Muscle of leg (tissue), 11 donors: ENCODE data around the gene LRCH1. TPM values are rescaled to one million over a fixed set of nuclear protein-coding genes. Genes with fewer than 3 reads are reported as not detected.

Experiments
- DNase-seq: peaks from one replicate; pipeline ENCODE4 v3.0.0; 2013
- H3K27ac ChIP-seq: one replicate; pipeline ENCODE4 v1.5.1; 2013; ENCODE audit warnings: mild to moderate bottlenecking, low read length, control low read depth
- H3K27me3 ChIP-seq: one replicate; pipeline ENCODE4 v1.6.1; 2013; ENCODE audit warnings: low read length; ENCODE audit not compliant: control insufficient read depth, insufficient read depth
- H3K36me3 ChIP-seq: one replicate; pipeline ENCODE4 v1.6.1; 2013; ENCODE audit warnings: low read length; ENCODE audit not compliant: control insufficient read depth, insufficient read depth
- H3K4me1 ChIP-seq: one replicate; pipeline ENCODE4 v1.6.1; 2013; ENCODE audit warnings: low read length; ENCODE audit not compliant: control insufficient read depth, insufficient read depth
- H3K4me3 ChIP-seq: one replicate; pipeline ENCODE4 v1.5.1; 2013; ENCODE audit warnings: low read length, control low read depth
- H3K9me3 ChIP-seq: replicated peaks from 2 replicates; pipeline ENCODE4 v1.6.1; 2013; ENCODE audit warnings: low read depth, low read length; ENCODE audit not compliant: control insufficient read depth
- WGBS: methylation state at CpG from one replicate; pipeline ENCODE4 v1.1.5; 2013; ENCODE audit warnings: missing lambda C conversion rate; ENCODE audit not compliant: insufficient coverage; 5-methylcytosine and 5-hydroxymethylcytosine counted together
- polyA plus RNA-seq, 8 donors: library from polyadenylated mRNA; unstranded; fragments of 120-200 nt; gene quantifications; one replicate each; pipeline versions ENCODE4 v1.2.1 to v1.2.3, GENCODE V29; 2013; ENCODE audit warnings: inconsistent platforms in 1 of 8, low replicate concordance in 1 of 8; ENCODE audit not compliant: insufficient read length in 8 of 8, insufficient read depth in 1 of 8
- total RNA-seq: library from RNA; stranded (reverse); fragments of 120-200 nt; gene quantifications from one replicate; pipeline ENCODE4 v1.2.4, GENCODE V29; 2013

LRCH1 gene
- total and polyA plus RNA-seq, 9 donors: 13.6 to 22.9 (median 19.8) TPM

GRCh38 chr13:46531953-46532352 is 21.0 kb upstream of the LRCH1 start:
- H3K9me3 ChIP-seq: no peaks in the 10 kb centered on the region
- H3K27me3 ChIP-seq: no peaks in the 10 kb centered on the region
- peaks cover 4% of the 10 kb centered on the region for H3K4me1 ChIP-seq
- DNase-seq: no peak
- no peak overlapping the region for H3K4me3 ChIP-seq
- H3K27ac ChIP-seq: no peak overlapping the region
- no CpG with 5 or more reads among the region's 3 CpGs for WGBS
- H3K36me3 ChIP-seq: no peaks in the 10 kb centered on the region

GRCh38 chr13:46535002-46535401 is 18.0 kb upstream of the LRCH1 start:
- Histone ChIP-seq H3K36me3 (no peaks in the 10 kb centered on the region), H3K4me1 (peaks cover 4% of the 10 kb centered on the region), H3K27ac (no peak overlapping the region), H3K4me3 (no peak overlapping the region), H3K9me3 (no peaks in the 10 kb centered on the region), H3K27me3 (no peaks in the 10 kb centered on the region)
- WGBS: 100% methylated on average over 2 of the region's 4 CpGs
- DNase-seq: no peak

- Histone ChIP-seq H3K27me3 (no peaks in the 10 kb centered on the region), H3K36me3 (no peaks in the 10 kb centered on the region), H3K4me3 (no peak overlapping the region), H3K4me1 (peaks cover 4% of the 10 kb centered on the region), H3K27ac (no peak overlapping the region), H3K9me3 (no peaks in the 10 kb centered on the region)
- no CpG with 5 or more reads among the region's 1 CpG for WGBS
- DNase-seq: no peak
Measured at GRCh38 chr13:46535825-46536224, 17.1 kb upstream of the LRCH1 start.

DNA sequence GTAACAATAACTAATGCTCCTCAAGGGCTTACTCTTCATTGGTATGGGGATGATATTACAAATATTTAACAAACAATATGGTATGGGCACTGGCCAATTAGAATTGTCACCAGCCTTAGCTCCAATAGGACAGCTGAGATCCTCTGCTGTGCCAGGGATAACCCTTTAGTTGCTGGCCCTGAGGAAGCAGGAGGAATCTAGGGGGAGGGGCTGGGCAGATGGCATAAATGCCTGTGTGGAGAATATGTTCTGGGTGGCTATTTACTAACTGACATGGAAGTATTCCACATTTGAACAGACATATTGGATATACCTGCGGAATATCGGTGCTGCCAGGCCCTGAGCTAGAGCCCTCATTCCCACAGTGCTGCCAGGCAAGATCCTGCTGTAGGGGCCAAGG is 16.6 kb upstream of the LRCH1 start:
- no peaks in the 10 kb centered on the region for H3K9me3 ChIP-seq
- no CpG with 5 or more reads among the region's 2 CpGs for WGBS
- peaks cover 2% of the 10 kb centered on the region for H3K4me1 ChIP-seq
- H3K27ac ChIP-seq: no peak overlapping the region
- no peak overlapping the region for H3K4me3 ChIP-seq
- no peaks in the 10 kb centered on the region for H3K36me3 ChIP-seq
- H3K27me3 ChIP-seq: no peaks in the 10 kb centered on the region
- DNase-seq: no peak

- Histone ChIP-seq H3K27ac (no peak overlapping the region), H3K4me1 (no peaks in the 10 kb centered on the region), H3K9me3 (no peaks in the 10 kb centered on the region), H3K27me3 (no peaks in the 10 kb centered on the region), H3K36me3 (no peaks in the 10 kb centered on the region), H3K4me3 (no peak overlapping the region)
- WGBS: no CpG with 5 or more reads among the region's 3 CpGs
- DNase-seq: no peak
Measured at GRCh38 chr13:46539231-46539630, 13.7 kb upstream of the LRCH1 start.

DNA sequence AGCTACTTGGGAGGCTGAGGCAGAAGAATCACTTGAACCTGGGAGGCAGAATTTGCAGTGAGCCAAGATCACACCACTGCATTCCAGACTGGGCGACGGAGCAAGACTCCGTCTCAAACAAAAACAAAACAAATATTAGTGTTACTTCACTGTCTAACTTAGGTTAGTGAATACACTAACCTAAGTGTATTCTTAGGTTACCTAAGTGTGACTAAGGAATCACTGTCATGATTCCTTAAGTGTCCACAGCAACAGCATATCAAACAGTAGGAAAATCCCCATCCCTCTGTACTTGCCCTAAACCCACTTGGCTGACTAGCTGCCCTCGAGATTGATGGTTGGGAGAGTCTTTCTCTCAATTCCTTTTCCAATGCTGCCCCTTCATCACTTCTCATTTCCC is 11.8 kb upstream of the LRCH1 start:
- no peaks in the 10 kb centered on the region for H3K9me3 ChIP-seq
- H3K4me1 ChIP-seq: no peaks in the 10 kb centered on the region
- H3K36me3 ChIP-seq: no peaks in the 10 kb centered on the region
- no peaks in the 10 kb centered on the region for H3K27me3 ChIP-seq
- no peak overlapping the region for H3K27ac ChIP-seq
- no peak overlapping the region for H3K4me3 ChIP-seq
- no CpG with 5 or more reads among the region's 4 CpGs for WGBS
- DNase-seq: no peak

DNA sequence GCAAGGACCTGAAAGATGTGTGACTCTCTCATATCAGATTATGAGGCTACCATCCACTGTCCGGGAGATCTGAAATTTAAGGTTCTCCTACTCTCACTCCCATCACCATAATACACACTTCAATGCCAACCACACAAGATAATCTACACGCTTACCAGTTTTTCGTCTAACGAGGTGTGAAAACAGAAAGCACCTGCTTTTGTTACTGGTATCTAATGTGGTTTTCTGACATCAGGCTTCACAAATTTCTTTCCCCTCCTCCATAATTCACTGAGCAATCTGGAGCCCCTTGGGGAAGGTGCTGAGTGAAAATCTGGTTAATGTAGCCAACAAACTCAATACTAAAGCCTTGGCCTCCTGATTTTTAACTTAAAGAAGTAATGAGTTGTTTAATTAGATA is 10.1 kb upstream of the LRCH1 start:
- no peak overlapping the region for H3K27ac ChIP-seq
- no peak for DNase-seq
- no peaks in the 10 kb centered on the region for H3K9me3 ChIP-seq
- no peaks in the 10 kb centered on the region for H3K27me3 ChIP-seq
- no peaks in the 10 kb centered on the region for H3K36me3 ChIP-seq
- no peak overlapping the region for H3K4me3 ChIP-seq
- H3K4me1 ChIP-seq: no peaks in the 10 kb centered on the region
- WGBS: no CpG with 5 or more reads among the region's 4 CpGs

DNA sequence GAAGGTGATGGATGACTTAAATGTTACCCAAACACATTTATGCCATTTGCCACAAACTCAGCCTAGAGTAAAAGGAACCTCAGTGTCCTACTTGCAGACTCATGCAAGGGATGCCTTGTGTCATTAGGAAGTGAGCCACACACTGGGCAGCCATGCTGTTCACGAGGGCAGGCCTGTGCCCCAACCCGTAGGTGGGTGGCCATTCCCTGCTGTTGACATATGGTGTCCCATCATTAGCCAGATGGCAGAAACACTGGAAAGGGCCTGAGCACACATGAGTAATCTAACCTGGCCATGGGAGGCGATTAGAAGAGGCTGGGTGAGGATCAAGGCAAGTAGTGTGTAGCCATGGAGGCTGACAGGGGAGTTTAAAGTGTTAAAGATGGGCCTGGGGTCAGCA is 9.7 kb upstream of the LRCH1 start:
- WGBS: 96% methylated on average over 2 of the region's 3 CpGs
- H3K36me3 ChIP-seq: no peaks in the 10 kb centered on the region

DNA sequence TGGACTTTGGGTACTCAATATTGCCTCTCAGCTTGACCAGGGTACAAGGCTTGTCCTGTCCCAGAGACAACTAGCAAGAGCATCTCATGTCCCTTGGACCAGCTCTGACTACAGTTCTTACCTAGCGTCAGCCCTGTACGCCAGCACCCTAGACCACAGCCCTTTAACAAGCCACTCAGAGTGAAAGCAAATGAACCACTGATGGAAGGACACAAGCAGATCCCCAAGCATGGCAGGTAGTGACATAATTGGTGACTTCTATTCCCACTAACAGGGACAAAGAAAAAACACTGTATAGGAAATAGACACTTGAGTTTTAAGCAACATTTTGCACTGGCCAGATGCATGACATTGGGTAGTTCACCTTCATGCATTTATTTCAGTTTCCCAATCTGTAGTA is 8.8 kb upstream of the LRCH1 start:
- H3K4me3 ChIP-seq: no peak overlapping the region
- no peaks in the 10 kb centered on the region for H3K27me3 ChIP-seq
- no peak for DNase-seq
- no peaks in the 10 kb centered on the region for H3K4me1 ChIP-seq
- no CpG with 5 or more reads among the region's 2 CpGs for WGBS
- no peaks in the 10 kb centered on the region for H3K9me3 ChIP-seq
- no peak overlapping the region for H3K27ac ChIP-seq
- no peaks in the 10 kb centered on the region for H3K36me3 ChIP-seq

More for the DNA sequence above, 9.7 kb upstream of the LRCH1 start:
- Histone ChIP-seq H3K9me3 (no peaks in the 10 kb centered on the region), H3K27me3 (no peaks in the 10 kb centered on the region), H3K4me1 (no peaks in the 10 kb centered on the region), H3K4me3 (no peak overlapping the region), H3K27ac (no peak overlapping the region)
- no peak for DNase-seq

DNA sequence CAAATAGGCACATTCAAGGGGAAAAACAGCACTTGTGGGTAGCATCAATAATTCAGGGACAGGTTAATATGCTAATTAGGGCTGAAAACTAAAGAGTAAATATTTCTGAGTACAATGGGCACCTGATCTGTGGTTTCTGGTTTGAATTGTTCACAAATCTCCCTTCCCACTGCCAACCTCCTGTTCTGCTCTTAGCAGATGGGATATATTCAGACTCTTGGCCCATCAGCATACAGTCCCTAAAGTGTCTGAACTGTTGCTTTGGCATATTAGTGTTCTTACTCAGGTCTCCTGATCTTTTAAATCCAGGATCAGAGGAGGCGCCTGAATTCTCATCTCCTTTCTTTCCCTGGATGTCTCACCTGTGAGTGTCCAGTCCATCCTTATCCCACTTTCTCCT is 8.2 kb upstream of the LRCH1 start:
- Histone ChIP-seq H3K4me3 (no peak overlapping the region), H3K27me3 (no peaks in the 10 kb centered on the region), H3K36me3 (no peaks in the 10 kb centered on the region), H3K4me1 (no peaks in the 10 kb centered on the region), H3K27ac (no peak overlapping the region), H3K9me3 (no peaks in the 10 kb centered on the region)
- no peak for DNase-seq
- WGBS: 78% methylated on average over 1 of the region's 1 CpG

GRCh38 chr13:46546084-46546768 is 6.7 kb upstream of the LRCH1 start:
- no peak for DNase-seq
- H3K4me3 ChIP-seq: no peak overlapping the region
- H3K27ac ChIP-seq: no peak overlapping the region
- H3K36me3 ChIP-seq: no peaks in the 10 kb centered on the region
- no peaks in the 10 kb centered on the region for H3K4me1 ChIP-seq
- no peaks in the 10 kb centered on the region for H3K9me3 ChIP-seq
- 62% methylated on average over 4 of the region's 8 CpGs for WGBS
- no peaks in the 10 kb centered on the region for H3K27me3 ChIP-seq
